HG02763 (cell line): ENCODE data around the gene SPRR2B.
"Not testable (repeated sequence)": the region's sequence is repeated elsewhere in the genome, so short reads cannot be mapped to it uniquely, and the experiment has no call there.

Experiments used
- ATAC-seq: cut with Tn5 transposase; IDR thresholded peaks from one replicate; pipeline ENCODE4 v1.9.1; 2021; ENCODE audit warnings: mild to moderate bottlenecking, moderate library complexity; ENCODE audit not compliant: unreplicated experiment

SPRR2B gene

GRCh38 chr1:153035211-153035610 lies 36.2 kb downstream of the SPRR2B start:
- ATAC-seq: no peak

- no peak for ATAC-seq
These were observed 38.6 kb downstream of the SPRR2B start for GRCh38 chr1:153032677-153033308.

- ATAC-seq: no peak
These were observed 39.3 kb downstream of the SPRR2B start for GRCh38 chr1:153032073-153032472.

- no peak for ATAC-seq
These were observed 40.5 kb downstream of the SPRR2B start, which contains the start of gene SPRR1B for GRCh38 chr1:153030895-153031294. Gene SPRR1B (plus strand): TSS chr1:153031203. CDS start chr1:153032346, 1,143 bp downstream.

GRCh38 chr1:153028766-153029165 lies 42.6 kb downstream of the SPRR2B start:
- ATAC-seq: no peak

GRCh38 chr1:153025797-153026196 lies 45.6 kb downstream of the SPRR2B start:
- no peak for ATAC-seq

- no peak for ATAC-seq
These were observed 47.0 kb downstream of the SPRR2B start for GRCh38 chr1:153024413-153024812.

- ATAC-seq: no peak
These were observed 48.3 kb downstream of the SPRR2B start for GRCh38 chr1:153023109-153023508.

GRCh38 chr1:153022340-153022739 lies 49.1 kb downstream of the SPRR2B start:
- ATAC-seq: not testable (repeated sequence)

- not testable (repeated sequence) for ATAC-seq
These were observed 49.6 kb downstream of the SPRR2B start for GRCh38 chr1:153021829-153022228.
